PFSK-1 (cell line): ENCODE results near the gene NR3C1.

ENCODE experiments used
- FOXP2 ChIP-seq: optimal IDR thresholded peaks from 2 replicates; pipeline ENCODE3; 2011; ENCODE audit warnings: borderline replicate concordance, control low read depth, inconsistent platforms; ENCODE audit not compliant: insufficient read depth; ENCODE audit errors: extremely low read length, extremely low read depth
- POLR2AphosphoS5 ChIP-seq: IDR thresholded peaks from 2 replicates; pipeline ENCODE4 v1.6.1; 2012; ENCODE audit warnings: low read depth, mild to moderate bottlenecking, control low read depth, low read length, moderate library complexity
- SIN3A ChIP-seq: IDR thresholded peaks from 2 replicates; pipeline ENCODE4 v1.6.1; 2012; ENCODE audit warnings: mild to moderate bottlenecking, low read length, moderate library complexity, borderline replicate concordance; ENCODE audit not compliant: insufficient read depth
- TAF1 ChIP-seq: IDR thresholded peaks from 2 replicates; pipeline ENCODE4 v1.6.1; 2012; ENCODE audit warnings: low read length, control low read depth, borderline replicate concordance; ENCODE audit not compliant: insufficient read depth
- TF ChIP-seq, protein P1 (sequence below), 2 experiments: IDR thresholded peaks; 2 replicates each; pipeline versions ENCODE4 v1.6.1 to v1.8.0; 2011 to 2012; ENCODE audit warnings: low read depth in 2 of 2, low read length in 2 of 2, control low read depth in 1 of 2, inconsistent platforms in 1 of 2, mild to moderate bottlenecking in 1 of 2, moderate library complexity in 1 of 2; ENCODE audit not compliant: insufficient read depth in 1 of 2

Gene NR3C1

DNA sequence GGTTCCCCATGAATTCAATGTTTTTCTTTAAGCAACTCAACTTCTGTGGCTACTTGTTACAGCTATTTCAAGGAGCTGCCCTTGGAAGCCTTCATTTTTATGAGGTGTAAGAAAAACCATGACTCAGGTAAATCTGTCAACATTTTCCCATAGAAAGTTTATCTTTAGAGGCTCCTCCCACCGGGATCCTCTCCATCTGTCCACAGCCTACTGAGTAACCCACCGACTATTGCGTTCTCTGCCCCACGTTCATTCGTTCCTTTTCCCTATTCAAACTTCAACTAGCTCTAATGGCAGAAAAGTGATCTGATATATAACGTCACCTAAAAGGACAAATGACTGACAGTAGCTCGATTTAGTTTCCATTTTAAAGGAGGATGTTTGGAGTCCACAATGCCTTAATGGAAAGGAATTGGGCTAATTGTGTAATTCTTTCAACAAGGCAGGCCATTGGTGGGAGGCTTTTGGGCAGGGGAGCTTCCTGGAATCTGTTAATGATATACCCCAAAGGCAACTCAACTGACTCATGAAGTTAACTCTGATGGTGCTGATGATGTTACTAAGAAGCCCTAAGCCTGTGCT, 29.3 kb upstream of the NR3C1 start:
- TF ChIP-seq FOXP2 (no peak), POLR2AphosphoS5 (no peak), SIN3A (no peak), TAF1 (no peak)
- TF ChIP-seq, protein P1, sequence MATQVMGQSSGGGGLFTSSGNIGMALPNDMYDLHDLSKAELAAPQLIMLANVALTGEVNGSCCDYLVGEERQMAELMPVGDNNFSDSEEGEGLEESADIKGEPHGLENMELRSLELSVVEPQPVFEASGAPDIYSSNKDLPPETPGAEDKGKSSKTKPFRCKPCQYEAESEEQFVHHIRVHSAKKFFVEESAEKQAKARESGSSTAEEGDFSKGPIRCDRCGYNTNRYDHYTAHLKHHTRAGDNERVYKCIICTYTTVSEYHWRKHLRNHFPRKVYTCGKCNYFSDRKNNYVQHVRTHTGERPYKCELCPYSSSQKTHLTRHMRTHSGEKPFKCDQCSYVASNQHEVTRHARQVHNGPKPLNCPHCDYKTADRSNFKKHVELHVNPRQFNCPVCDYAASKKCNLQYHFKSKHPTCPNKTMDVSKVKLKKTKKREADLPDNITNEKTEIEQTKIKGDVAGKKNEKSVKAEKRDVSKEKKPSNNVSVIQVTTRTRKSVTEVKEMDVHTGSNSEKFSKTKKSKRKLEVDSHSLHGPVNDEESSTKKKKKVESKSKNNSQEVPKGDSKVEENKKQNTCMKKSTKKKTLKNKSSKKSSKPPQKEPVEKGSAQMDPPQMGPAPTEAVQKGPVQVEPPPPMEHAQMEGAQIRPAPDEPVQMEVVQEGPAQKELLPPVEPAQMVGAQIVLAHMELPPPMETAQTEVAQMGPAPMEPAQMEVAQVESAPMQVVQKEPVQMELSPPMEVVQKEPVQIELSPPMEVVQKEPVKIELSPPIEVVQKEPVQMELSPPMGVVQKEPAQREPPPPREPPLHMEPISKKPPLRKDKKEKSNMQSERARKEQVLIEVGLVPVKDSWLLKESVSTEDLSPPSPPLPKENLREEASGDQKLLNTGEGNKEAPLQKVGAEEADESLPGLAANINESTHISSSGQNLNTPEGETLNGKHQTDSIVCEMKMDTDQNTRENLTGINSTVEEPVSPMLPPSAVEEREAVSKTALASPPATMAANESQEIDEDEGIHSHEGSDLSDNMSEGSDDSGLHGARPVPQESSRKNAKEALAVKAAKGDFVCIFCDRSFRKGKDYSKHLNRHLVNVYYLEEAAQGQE (IDR thresholded peaks at IDR 0.05; ENCODE audit: insufficient read depth in 1 of 2, low read depth in 2 of 2, low read length in 2 of 2) = no peak

GRCh38 chr5:143431789-143432188, 28.3 kb upstream of the NR3C1 start:
- TF ChIP-seq SIN3A = no peak
- TF ChIP-seq TAF1 = no peak
- no peak for TF ChIP-seq POLR2AphosphoS5

GRCh38 chr5:143428738-143429420, 25.4 kb upstream of the NR3C1 start:
- TF ChIP-seq, protein P1 (IDR thresholded peaks at IDR 0.05; ENCODE audit: insufficient read depth in 1 of 2, low read depth in 2 of 2, low read length in 2 of 2) = no peak
- TF ChIP-seq POLR2AphosphoS5 (no peak), SIN3A (no peak), TAF1 (no peak), FOXP2 (no peak)

DNA sequence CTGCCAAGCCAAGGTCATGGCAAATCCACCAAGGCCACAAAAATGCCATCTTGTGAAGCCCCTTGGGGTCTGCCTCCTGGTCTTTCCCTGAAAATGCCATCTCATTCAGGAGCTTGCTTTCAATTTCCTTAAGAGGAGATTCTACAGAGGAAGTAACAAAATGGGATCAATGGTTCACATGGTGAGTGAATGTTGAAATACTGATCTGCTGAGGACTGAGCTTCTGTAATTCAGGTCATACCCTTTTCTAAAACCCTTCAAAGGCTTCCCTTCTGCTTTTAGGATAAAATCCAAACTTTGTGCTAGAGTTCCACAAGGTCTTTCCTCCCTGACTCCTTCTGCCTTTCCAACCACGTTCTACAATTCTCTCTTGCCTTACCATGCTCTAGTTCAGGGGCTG, 24.7 kb upstream of the NR3C1 start:
- no peak for TF ChIP-seq POLR2AphosphoS5
- TF ChIP-seq, protein P1 (IDR thresholded peaks at IDR 0.05; ENCODE audit: insufficient read depth in 1 of 2, low read depth in 2 of 2, low read length in 2 of 2) = no peak
- TF ChIP-seq FOXP2 = no peak
- no peak for TF ChIP-seq SIN3A
- TF ChIP-seq TAF1 = no peak

DNA sequence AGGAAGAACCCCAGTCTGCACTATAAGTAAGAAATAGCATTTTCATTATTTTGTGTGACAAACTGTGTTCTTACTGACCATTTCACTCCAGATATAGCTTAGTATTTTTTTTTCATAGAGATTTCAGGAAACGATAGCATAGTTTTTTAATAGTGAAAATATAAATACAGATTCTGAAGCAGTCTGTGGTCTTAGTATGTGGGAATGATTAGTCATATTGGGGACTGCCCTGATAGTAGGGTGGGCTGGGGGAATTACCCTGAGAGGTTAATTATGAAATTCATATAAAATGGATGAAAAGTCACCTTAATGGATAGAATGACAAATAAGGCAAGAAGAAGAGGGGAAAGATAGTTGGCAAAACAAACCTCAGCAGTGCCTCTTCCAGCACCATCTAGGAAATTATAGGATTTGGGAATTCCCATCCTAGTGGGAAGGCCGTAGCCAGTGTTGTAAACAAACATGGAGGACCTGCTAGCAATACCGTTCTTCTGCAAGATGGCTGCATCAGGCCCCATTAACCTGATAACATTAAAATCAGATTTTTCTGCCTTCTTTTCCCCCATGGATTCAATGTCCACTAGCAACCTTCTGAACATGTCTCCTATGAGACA, 23.7 kb upstream of the NR3C1 start:
- TF ChIP-seq, protein P1 (IDR thresholded peaks at IDR 0.05; ENCODE audit: insufficient read depth in 1 of 2, low read depth in 2 of 2, low read length in 2 of 2) = no peak
- TF ChIP-seq TAF1 (no peak), FOXP2 (no peak), POLR2AphosphoS5 (no peak), SIN3A (no peak)
